Ureter (tissue), 1 donor: ENCODE data around the gene CCDC91. TPM values are rescaled to one million over a fixed set of nuclear protein-coding genes. Genes with fewer than 3 reads are reported as not detected.
"Not testable (repeated sequence)": the region's sequence is repeated elsewhere in the genome, so short reads cannot be mapped to it uniquely, and the experiment has no call there.

Experiments
- DNase-seq: peaks from one replicate; pipeline ENCODE4 v3.0.0-alpha.2; 2020; ENCODE audit warnings: low spot score
- total RNA-seq: library from RNA; stranded (reverse); gene quantifications from one replicate; pipeline ENCODE4 v1.2.4, GENCODE V29; 2023
- donor health status: DM: yes; HTN: yes; CAD: no.

CCDC91 gene
- total RNA-seq, 1 donor from 2014 or later, result 33.5 TPM

- DNase-seq, result no peak
These were observed 5.9 kb upstream of the CCDC91 start for GRCh38 chr12:28184375-28184774.

GRCh38 chr12:28186500-28186899 is 3.8 kb upstream of the CCDC91 start:
- DNase-seq, result no peak

GRCh38 chr12:28189784-28190320 is 404 bp upstream of the CCDC91 start:
- DNase-seq, result no peak

GRCh38 chr12:28191051-28192048 is 1.1 kb downstream of the CCDC91 start:
- DNase-seq, result no peak

- no peak for DNase-seq
These were observed 1.9 kb downstream of the CCDC91 start for GRCh38 chr12:28192125-28192524.

GRCh38 chr12:28194621-28195020 is 4.4 kb downstream of the CCDC91 start:
- not testable (repeated sequence) for DNase-seq

- DNase-seq, result not testable (repeated sequence)
These were observed 10.9 kb downstream of the CCDC91 start for GRCh38 chr12:28201136-28201535.

- no peak for DNase-seq
These were observed 12.3 kb downstream of the CCDC91 start for GRCh38 chr12:28202374-28203130.

GRCh38 chr12:28209782-28210181 is 19.5 kb downstream of the CCDC91 start:
- DNase-seq, result no peak

- no peak for DNase-seq
These were observed 21.9 kb downstream of the CCDC91 start for GRCh38 chr12:28212182-28212581.

- no peak for DNase-seq
These were observed 24.8 kb downstream of the CCDC91 start for GRCh38 chr12:28215021-28215420.

GRCh38 chr12:28216016-28216415 is 25.8 kb downstream of the CCDC91 start:
- DNase-seq, result no peak

- DNase-seq, result no peak
These were observed 27.5 kb downstream of the CCDC91 start for GRCh38 chr12:28217805-28218204.

- DNase-seq, result no peak
These were observed 28.6 kb downstream of the CCDC91 start for GRCh38 chr12:28218875-28219274.

- DNase-seq, result no peak
These were observed 29.6 kb downstream of the CCDC91 start for GRCh38 chr12:28219827-28220226.

- DNase-seq, result no peak
These were observed 31.9 kb downstream of the CCDC91 start for GRCh38 chr12:28222081-28222700.

- no peak for DNase-seq
These were observed 32.8 kb downstream of the CCDC91 start for GRCh38 chr12:28223025-28223554.

GRCh38 chr12:28223858-28224257 is 33.6 kb downstream of the CCDC91 start:
- no peak for DNase-seq

- DNase-seq, result no peak
These were observed 36.4 kb downstream of the CCDC91 start for GRCh38 chr12:28226705-28227104.

GRCh38 chr12:28227251-28227650 is 37.0 kb downstream of the CCDC91 start:
- no peak for DNase-seq

- DNase-seq, result no peak
These were observed 41.0 kb downstream of the CCDC91 start for GRCh38 chr12:28231248-28231647.
